Measurements from ENCODE around the gene EXOC3L1. TPM values are rescaled to one million over a fixed set of nuclear protein-coding genes. Genes with fewer than 3 reads are reported as not detected.

EXOC3L1 gene
- total and polyA plus RNA-seq, 2 of the 4 experiments (the other 2 are of a cell fraction): not detected

GRCh38 chr16:67206129-67206837, 16.3 kb upstream of the EXOC3L1 start:
- ChIA-PET CTCF (no interaction called here), POLR2A (ENCODE audit: unreplicated experiment) (no interaction called here)
- DNase-seq (no peak), ATAC-seq (ENCODE audit: low read depth) (no peak)
- no peak overlapping the region for H3K4ac ChIP-seq (ENCODE audit: low read depth, low read length)
- 0 out of 2 replicates have a peak, but pooled peaks cover 6% of the 10 kb centered on the region for H4K20me1 ChIP-seq (ENCODE audit: insufficient read depth, low read length)
- peaks cover 8% of the 10 kb centered on the region for H3K4me1 ChIP-seq (ENCODE audit: control insufficient read depth, insufficient read depth, low read length)
- H3K79me1 ChIP-seq (ENCODE audit: low read depth in 1 of 2, low read length in 2 of 2): peaks cover 0 to 9% of the 10 kb centered on the region in 2 experiments; a peak in 1 of 4 replicates
- no peaks in the 10 kb centered on the region for H3K9me3 ChIP-seq (ENCODE audit: control insufficient read depth, insufficient read depth, low read length)
- no peak overlapping the region for H3K18ac ChIP-seq (ENCODE audit: low read depth, low read length)
- H3K27ac ChIP-seq (ENCODE audit: insufficient read depth, low read length): no peak overlapping the region
- no peak overlapping the region for H4K8ac ChIP-seq (ENCODE audit: low read depth in 2 of 2, low read length in 2 of 2)
- H3K4me3 ChIP-seq (ENCODE audit: insufficient read depth, low read depth, low read length): no peak overlapping the region
- TF ChIP-seq MAZ (IDR thresholded peaks at IDR 0.05; ENCODE audit: borderline replicate concordance, low read depth, low read length) (no peak), POLR2A (IDR thresholded peaks at IDR 0.05; ENCODE audit: low read depth, low read length) (no peak), CEBPB (IDR thresholded peaks at IDR 0.05; ENCODE audit: low read depth, low read length) (no peak), RAD21 (IDR thresholded peaks at IDR 0.05; ENCODE audit: low read length) (no peak), NFE2L2 (IDR thresholded peaks at IDR 0.05; ENCODE audit: low read depth, low read length) (no peak), SMC3 (IDR thresholded peaks at IDR 0.05; ENCODE audit: low read depth, low read length) (no peak)
- in situ Hi-C loops (cut with MboI; ENCODE audit: low sequenced_read_pairs): no loop called here
- H3K9me1 ChIP-seq (ENCODE audit: insufficient read depth, low read length): peaks cover 20% of the 10 kb centered on the region
- no peaks in the 10 kb centered on the region for H3K27me3 ChIP-seq (ENCODE audit: control insufficient read depth, insufficient read depth, low read length)
- H3K9ac ChIP-seq (ENCODE audit: low read depth, low read length): no peak overlapping the region
- H4K91ac ChIP-seq (ENCODE audit: insufficient read depth, low read depth, low read length): no peak overlapping the region
- H2AK5ac ChIP-seq (ENCODE audit: low read depth, low read length): no peak overlapping the region
- no peak overlapping the region for H3K56ac ChIP-seq (ENCODE audit: extremely low read depth, insufficient read depth, low read length)
- no peak overlapping the region for H3K4me2 ChIP-seq (ENCODE audit: low read depth, low read length)
- H2BK15ac ChIP-seq (ENCODE audit: low read depth, low read length): no peak overlapping the region
- H3K36me3 ChIP-seq (ENCODE audit: control insufficient read depth, insufficient read depth, low read length): peaks cover 24% of the 10 kb centered on the region
- no peak overlapping the region for H2BK120ac ChIP-seq (ENCODE audit: low read depth, low read length)
- H2AFZ ChIP-seq (replicated peaks; ENCODE audit: low read length, poor library complexity): peak overlapping the region; percentile 51
- dilution Hi-C loops (cut with HindIII; ENCODE audit: low sequenced_read_pairs, unreplicated experiment): no loop called here
- H3K14ac ChIP-seq (replicated peaks; ENCODE audit: low read depth, low read length): no peak overlapping the region
- intact Hi-C loops (cut with micrococcal nuclease): no loop called here
- WGBS, 2 experiments (ENCODE audit: extremely low coverage in 2 of 2, insufficient read length in 1 of 2): 78% methylated on average over 4 of the region's 8 CpGs; no CpG with 5 or more reads in 1 of the 2 experiments
- no TSS peak for BruUV-seq (replicated peaks)
- H2AK9ac ChIP-seq (replicated peaks; ENCODE audit: low read depth, low read length, poor library complexity): no peak overlapping the region
- H2BK20ac ChIP-seq (ENCODE audit: low read depth, low read length): no peak overlapping the region
- H4K5ac ChIP-seq (ENCODE audit: low read depth, low read length): no peak overlapping the region
- no peak overlapping the region for H2BK5ac ChIP-seq (ENCODE audit: low read depth, low read length, poor library complexity, severe bottlenecking)
- no peak overlapping the region for H3K23ac ChIP-seq (ENCODE audit: low read depth, low read length)
